Measurements from ENCODE around the gene NCL.
"Not testable (repeated sequence)": the region's sequence is repeated elsewhere in the genome, so short reads cannot be mapped to it uniquely, and the experiment has no call there.

NCL gene

DNA sequence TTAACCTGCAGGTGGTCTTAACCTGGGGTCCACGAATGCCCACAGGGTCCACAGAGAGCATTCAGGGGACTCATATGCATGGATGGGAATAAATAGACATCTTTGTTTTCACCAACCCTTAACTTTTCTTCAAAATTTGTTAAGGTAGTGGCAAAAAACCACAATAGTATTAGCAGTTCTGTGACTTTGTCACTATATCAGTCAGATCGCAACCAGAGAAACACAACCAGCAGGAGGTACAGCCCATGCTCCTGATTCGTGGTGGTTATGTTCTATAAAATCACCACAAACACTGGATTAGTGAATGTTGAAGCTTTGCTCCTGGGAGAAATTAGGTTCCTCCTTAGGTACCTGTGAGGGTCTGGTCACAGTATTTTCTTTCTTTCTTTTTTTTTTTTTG, 37.2 kb downstream of the NCL start:
- no peak for DNase-seq

DNA sequence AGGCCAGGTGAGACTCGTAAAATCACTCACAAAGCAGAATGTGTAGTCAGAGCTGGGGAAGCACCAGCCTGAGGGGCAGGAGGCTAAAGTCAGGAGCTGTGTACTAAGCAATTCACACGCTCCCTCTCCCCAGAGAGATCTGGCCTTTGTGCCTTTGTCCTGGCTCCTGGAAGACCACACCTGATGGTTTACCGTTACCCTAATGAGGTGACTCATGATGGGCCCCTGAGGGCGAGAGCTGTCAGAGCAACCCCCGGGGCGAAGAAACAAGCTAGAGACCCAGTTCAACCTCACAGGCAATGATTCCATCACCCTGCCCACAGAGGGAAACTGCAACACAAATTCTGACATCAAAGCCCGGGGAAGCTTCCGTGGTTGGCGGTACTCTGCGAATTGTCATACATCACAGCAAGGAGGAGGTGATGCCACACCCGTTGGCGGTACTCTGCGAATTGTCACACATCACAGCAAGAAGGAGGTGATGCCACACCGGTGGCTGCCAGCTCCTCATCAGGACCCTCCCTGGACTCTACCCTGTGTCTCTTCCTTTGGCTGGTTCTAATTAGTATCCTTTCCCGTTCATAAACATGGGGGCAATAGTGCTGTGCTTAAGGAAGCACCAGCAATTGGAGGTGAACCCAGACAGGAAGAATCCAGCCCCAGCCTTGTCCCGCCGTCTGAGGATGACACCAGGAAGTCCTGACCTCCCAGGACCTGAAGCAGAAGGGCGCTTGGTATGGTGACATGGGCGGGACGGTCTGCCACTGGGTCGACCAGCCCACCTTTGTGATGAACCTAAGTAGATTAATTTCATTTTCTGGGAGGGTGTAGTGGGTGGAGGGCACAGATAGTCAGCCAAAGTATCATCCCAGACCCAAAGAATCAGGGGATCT, 38.2 kb downstream of the NCL start:
- DNase-seq, result no peak

DNA sequence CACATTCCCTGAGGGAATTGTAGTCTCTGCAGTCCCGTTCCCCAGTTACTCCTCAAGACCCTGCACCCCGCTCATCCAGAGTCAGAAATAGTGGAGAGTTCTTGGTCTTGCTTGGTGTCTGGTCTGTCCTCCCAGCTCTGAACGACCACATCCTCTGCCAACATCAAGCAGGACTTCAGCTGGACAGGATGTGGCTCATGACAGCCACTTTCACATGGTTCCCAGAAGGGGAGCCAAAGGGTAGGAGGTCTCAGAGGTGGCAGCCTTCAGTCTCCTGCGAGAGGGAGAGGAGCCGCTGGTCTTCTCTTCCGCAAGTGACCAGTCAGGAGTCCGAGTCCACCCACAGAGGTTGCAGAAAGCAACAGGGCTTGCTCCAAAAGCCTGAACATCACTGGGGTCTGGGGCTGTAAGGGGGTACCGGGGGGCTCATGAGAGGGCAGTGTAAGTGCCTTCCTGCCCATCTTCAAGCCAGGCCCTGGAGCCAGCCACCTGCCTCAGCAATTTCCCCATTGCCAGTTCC, 38.9 kb downstream of the NCL start:
- no peak for DNase-seq

DNA sequence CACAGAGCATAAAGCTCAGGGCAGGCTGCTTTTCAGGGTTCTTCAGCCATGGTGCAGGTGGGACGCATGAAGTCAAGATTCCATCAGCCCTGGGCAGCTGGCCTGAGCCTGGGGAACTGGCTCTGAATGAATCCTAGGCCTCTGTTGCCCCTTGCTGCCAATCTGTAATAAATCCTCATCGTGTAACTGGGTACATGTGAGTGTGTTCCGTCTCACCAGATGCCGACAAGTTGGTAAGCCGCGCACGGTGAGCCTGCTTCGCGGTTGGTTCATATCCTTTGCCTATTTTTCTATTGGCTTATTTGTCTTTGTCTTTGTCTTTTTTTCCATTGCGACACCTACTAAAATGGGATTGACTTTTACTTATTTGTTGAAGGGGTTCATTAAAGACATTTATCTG, 41.1 kb downstream of the NCL start:
- no peak for DNase-seq

DNA sequence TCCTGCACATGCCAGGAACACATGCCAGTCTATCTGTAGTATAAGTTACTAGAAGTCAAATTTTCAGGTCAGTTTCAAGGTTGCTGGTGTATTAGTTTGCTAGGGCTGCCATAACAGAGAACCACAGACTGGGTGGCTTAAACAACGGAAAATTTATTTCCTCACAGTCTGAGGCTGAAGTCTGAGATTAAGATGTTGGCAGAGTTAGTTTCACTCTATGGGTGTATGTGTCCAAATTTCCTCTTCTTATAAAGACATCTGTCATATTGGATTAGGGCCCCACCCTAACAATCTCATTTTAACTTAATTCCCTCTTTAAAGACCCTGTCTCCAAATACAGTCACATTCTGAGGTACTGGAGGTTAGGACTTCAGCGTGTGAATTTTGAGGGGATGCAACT, 42.2 kb downstream of the NCL start:
- no peak for DNase-seq

DNA sequence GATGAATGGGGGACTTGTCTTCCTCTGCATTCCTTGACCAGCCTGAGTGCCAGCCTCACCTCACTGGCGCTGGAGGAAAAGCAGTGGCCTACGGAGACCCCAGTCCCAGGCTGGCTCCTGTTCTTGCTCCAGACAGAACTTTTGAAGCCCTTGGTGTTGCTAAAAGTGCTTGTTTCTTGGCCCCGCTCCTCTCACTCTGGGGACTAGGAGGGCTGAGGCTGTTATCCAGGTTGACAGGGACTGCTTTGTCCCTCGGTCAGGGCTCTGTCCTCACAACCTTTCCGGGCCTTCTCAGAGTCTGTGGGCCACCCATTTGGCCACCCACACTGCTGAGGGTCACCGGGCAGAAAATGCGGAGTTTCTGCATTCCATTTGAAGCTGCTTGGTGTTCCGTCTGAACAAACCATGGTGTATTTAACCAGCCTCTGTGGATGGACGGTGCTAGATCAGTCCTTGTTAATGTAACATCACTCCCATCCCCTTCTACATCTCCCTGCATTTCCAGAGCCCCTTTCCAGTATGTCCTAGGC, 43.2 kb downstream of the NCL start:
- no peak for DNase-seq

DNA sequence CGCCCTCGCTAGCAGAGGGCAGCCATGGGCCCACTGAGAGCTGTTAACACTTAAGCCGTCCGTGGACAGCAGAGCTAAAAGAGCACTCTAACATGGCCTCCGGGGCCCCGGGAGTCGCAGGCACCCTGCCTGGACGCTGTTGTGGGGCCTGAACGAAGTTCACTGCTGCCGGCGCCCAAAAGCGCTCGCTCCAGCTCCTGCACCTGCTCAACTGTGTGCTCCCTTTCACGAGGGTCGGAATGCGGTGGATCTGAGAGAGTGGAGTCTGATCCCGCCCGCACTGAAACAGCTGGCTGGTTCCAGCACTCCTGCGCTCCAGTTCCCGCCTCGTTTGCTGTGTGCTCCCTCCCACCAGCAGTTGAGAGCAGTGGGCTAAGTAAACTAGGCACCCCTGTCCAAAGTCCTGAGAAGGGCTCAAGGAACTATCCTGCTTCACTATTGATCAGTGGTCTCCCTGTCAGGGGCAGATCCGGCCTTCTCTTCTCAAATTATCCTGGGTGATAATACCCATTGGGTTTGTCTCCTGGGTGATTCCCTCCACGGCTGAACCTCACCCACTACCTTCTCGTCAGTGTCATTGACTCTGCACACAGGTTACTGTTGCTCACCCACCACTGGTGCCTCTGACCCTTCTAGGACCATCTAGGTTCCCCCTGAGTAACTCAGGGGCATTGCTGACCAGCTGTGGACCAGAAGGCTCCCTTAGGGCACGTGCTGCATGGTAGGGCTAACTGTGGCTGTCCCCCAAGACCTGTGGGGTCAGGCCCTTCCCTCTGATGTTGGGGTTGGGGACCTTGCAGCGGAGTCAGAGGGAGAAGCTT, 45.3 kb downstream of the NCL start:
- DNase-seq, result no peak

DNA sequence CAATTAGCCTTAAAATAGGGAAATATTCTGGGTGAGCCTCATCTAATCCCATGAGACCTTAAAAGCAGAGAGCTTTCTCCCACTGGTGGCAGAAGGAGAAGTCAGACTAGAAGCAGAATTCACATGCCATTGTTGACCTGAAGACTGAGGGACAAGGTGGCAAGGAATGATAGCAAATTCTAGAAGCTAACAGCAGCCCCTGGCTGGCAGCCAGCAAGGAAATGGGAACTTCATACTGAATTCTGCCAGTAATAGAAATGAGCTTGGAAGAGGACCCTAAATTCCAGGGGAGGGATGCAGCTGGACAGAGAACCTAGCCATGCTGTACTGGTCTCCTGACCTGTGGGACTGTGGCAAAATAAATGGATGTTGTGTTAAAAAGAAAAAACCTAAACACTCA, 49.3 kb downstream of the NCL start:
- DNase-seq, result no peak

DNA sequence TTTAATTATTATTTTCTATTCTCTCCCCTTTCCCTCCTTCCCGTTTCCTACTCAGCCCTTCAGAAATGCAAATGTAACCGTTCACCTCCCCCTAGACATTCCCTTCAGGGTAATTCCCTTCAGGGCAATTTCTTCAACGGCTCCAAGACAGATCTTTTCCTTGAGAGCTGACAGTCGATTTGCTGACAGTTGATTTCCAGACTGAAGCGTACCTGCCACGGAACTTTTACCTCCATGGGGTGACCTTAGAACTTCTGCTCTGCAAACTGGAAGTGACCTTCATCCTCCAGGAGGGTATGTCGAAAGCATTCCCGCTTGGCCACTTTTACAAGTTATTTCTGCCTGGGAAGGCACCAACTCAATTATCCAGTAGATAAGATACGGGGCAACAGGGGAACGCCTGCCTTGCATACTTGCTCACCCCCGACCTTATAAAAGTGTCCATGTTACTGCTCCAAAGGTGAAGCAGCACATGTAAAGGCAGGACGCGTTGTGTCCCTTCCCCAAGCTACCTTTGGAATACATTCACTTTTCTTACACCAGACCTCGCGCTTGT, 50.3 kb downstream of the NCL start:
- DNase-seq, result no peak

DNA sequence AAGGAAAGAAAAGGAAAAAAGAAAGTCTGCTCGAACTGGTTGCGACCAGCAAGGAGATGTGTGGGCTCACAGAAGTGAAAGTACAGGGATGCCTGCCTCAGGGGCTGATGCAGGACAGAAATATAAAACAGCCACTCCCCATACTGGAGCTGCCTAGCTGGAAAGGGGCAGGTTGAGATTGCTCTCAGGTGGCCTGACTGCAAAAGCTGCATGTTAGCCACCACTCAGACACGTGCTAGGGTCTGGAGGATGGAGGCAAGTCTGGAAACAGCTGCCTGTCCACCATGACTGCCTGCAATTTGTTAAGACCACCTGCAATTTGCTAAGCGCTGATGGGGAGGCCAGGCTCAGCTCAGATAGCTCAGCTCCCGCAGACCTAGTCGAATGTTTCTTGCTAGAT, 50.8 kb downstream of the NCL start:
- no peak for DNase-seq

DNA sequence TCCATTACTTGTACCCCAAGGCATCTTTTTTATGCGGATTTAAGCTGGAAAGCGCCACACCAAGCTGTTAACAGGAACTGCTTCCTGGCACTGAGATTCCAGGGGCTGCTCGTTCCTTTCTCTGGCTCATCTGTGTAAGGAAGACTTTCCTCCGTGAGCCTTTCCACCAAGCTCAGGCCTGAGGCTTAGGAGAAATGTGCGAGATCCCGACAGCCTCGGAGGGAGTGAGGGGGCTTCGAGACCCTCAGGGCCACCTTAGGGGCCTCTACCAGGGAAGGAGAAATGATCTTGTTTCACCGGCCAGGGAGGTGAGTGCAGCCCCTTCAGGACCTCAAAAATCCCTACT, 51.7 kb downstream of the NCL start:
- DNase-seq, result no peak

DNA sequence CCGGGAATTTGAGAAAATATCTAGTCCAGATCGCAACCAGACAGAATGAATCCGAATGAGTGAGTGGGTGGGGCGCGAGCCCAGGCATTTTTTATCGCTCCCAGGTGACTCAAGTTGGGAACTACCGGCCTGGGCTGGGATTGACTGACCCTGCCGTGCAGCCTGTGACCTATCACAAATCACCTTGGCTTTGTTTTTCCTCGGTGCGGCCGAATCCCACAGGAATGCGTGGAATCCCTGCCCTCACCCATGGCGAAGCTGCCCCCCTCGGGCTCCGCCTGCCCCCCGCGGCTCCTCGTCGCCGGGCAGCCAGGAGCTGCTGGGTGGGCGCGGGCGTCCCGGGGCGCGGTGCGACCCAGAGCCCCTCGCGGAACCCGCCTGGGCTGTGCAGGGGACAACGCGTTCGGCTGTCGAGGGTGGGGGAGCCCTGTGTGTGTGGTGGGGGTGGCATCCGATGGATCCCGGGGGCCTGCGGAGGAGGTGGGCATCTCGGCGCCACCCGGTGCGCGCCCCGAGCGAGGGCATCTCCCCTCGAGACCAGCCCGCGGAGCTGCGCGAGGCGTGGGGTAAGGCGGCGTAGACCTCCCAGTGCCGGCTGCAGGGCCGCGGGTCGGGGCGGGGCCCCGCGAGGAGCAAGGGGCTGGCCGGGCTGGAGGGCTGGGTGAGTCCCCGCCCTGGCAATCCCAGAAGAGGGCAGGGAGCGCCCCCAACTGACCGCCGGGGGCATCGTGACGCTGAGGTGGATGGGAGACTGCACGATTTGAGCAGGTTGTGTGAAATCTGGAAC, 52.3 kb downstream of the NCL start:
- DNase-seq, result peak; percentile 53 to 55

DNA sequence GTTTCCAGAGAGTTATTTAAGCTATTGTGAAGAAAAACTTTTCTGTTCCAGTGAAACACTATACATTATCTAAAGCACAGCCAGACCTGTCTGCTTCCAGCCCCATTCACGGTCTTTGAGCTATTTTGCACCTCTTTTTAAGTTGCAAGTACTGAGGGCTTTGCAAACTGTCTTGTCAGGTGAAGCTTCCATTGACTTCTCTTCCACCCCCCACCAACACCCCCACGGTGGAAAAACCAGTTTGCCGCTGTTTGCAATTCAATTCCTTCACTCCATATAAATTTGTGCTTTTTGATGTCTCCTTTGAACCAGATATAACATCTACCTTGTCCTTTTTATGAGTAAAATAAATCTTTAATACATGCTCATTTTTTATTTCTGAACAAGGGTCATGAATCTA, 53.0 kb downstream of the NCL start:
- no peak for DNase-seq

DNA sequence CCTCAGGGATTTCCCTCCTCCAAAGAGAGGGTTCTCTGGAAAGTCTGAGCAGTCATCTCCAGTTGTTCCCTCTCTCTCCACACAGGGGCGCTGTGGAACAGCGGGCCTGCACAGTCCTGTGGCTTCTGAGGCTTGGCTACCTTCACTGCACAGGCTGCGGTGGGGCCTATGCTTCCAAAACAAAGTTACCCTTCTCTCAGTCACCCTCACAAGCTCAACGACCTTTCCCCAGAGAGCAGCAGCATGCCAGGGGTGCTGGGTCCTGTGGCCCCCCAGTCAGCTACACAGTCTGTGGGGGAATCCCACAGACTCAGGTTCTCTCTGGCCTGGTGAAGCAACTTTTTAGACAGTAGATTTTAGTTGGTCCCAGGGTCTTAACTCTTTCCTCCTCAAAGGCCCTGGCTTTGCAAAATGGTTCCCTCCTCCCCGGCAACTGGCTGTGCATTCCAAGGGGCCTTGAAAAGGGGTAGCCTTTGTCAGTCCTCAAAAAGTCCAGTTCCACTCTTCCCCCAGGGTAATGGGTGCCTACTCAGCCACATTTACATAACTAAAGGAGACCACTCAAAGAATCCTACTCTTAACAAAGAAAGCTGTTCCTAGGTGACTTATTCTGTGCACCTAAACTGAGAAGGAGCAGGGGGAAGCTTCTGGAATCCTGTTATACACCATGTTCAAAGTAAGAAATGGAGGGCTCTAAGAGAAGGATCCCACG, 53.8 kb downstream of the NCL start:
- DNase-seq, result no peak

DNA sequence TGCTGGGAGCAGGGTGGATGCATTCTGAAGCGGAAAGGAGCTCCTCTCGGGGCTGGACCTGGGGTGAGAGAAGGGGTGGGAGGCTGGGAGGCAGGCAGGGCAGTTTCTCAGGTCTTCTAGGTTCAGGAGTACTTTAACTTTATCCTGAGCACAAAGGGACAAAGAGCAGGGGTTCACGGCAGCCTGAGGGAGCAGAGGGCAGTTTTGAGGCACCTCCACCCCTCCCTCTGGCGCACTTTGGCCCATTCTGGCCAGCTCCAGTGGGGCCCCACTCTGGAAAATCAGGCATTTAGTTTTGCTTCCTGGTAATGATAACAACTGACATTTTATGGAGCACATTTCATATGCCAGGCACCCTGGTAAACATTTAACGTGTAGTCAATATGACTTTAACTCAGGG, 54.5 kb downstream of the NCL start:
- no peak for DNase-seq

DNA sequence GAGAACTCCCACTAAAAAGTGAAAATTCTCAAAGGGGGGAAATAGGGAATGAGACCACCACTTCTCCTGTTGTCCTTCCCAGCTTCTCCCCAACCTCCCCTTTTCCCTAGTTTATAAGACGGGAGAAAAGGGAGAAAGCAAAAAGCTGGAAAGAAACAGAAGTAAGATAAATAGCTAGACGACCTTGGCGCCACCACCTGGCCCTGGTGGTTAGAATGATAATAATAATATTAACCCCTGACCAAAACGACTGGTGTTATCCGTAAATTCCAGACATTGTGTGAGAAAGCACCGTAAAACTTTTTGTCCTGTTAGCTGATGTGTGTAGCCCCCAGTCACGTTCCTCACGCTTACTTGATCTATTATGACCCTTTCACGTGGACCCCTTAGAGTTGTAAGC, 56.0 kb downstream of the NCL start:
- not testable (repeated sequence) for DNase-seq

DNA sequence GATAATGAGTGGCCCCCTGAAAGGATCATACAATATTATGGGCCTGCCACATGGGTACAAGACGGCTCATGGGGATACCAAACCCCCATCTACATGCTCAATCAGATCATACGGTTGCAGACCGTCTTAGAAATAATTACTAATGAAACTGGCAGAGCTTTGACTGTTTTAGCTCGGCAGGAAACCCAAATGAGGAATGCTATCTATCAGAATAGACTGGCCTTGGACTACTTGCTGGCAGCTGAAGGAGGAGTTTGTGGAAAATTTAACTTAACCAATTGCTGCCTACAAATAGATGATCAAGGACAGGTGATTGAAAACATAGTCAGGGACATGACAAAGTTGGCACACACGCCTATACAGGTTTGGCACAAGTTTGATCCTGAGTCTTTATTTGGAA, 56.6 kb downstream of the NCL start:
- DNase-seq, result not testable (repeated sequence)

DNA sequence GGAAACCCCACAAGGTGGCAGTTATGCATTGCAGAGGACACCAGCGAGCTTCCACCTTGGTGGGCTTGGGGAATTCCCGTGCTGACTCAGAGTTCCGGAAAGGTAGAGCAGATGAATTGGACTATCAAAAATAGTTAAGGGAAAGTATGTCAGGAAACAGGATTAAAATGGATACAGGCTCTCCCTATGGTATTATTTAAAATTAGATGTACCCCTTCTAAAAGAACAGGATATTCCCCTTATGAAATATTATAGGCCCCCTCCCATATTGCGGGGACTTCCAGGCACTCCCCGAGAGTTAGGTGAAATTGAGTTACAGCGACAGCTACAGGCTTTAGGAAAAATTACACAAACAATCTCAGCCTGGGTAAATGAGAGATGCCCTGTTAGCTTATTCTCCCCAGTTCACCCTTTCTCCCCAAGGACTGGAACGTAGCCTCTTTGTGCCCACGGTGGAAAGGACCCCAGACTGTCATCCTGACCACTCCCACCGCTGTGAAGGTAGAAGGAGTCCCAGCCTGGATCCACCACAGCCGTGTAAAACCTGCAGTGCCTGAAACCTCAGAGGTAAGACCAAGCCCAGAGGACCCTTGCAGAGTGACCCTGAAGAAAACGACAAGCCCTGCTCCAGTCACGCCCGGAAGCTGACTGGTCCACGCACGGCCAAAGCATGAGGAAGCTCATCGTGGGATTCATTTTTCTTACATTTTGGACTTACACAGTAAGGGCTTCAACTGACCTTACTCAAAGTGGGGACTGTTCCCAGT, 58.5 kb downstream of the NCL start:
- not testable (repeated sequence) for DNase-seq

DNA sequence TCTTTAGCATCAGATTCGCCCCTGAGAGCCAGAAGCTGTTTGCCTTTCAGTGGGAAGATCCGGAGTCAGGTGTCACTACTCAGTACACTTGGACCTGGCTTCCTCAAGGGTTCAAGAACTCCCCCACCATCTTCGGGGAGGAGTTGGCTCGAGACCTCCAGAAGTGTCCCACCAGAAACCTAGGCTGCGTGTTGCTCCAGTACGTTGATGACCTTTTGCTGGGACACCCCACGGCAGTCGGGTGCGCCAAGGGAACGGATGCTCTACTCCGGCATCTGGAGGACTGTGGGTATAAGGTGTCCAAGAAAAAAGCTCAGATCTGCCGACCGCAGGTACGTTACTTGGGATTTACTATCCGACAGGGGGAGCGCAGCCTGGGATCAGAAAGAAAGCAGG, 60.1 kb downstream of the NCL start:
- not testable (repeated sequence) for DNase-seq

Measured in NCI-H2081 (cell line).